ENCODE results near the gene STAT5A.
"Not testable (repeated sequence)": the region's sequence is repeated elsewhere in the genome, so short reads cannot be mapped to it uniquely, and the experiment has no call there.

Gene STAT5A

GRCh38 chr17:42255445-42255844, 32.9 kb upstream of the STAT5A start:
- DNase-seq (ENCODE audit: low read depth), result no peak
- no peak for TF ChIP-seq CTCF (conservative IDR thresholded peaks at IDR 0.05; ENCODE audit: low read depth, low read length)
- no peak overlapping the region for H3K4me3 ChIP-seq (ENCODE audit: low read depth, low read length)

- DNase-seq (ENCODE audit: low read depth), result no peak
- no peak overlapping the region for H3K4me3 ChIP-seq (ENCODE audit: low read depth, low read length)
- TF ChIP-seq CTCF (conservative IDR thresholded peaks at IDR 0.05; ENCODE audit: low read depth, low read length), result no peak
Measured at GRCh38 chr17:42260318-42260717, 28.0 kb upstream of the STAT5A start.

- DNase-seq (ENCODE audit: low read depth); H3K4me3 ChIP-seq (ENCODE audit: low read depth, low read length): not testable (repeated sequence)
Measured at GRCh38 chr17:42264366-42264765, 23.9 kb upstream of the STAT5A start.

GRCh38 chr17:42266462-42266861, 21.8 kb upstream of the STAT5A start:
- no peak for DNase-seq (ENCODE audit: low read depth)
- no peak overlapping the region for H3K4me3 ChIP-seq (ENCODE audit: low read depth, low read length)
- no peak for TF ChIP-seq CTCF (conservative IDR thresholded peaks at IDR 0.05; ENCODE audit: low read depth, low read length)

GRCh38 chr17:42266918-42267766, 21.2 kb upstream of the STAT5A start:
- no peak for TF ChIP-seq CTCF (conservative IDR thresholded peaks at IDR 0.05; ENCODE audit: low read depth, low read length)
- H3K4me3 ChIP-seq (ENCODE audit: low read depth, low read length), result no peak overlapping the region

GRCh38 chr17:42268236-42268635, 20.1 kb upstream of the STAT5A start:
- TF ChIP-seq CTCF (conservative IDR thresholded peaks at IDR 0.05; ENCODE audit: low read depth, low read length), result no peak
- no peak overlapping the region for H3K4me3 ChIP-seq (ENCODE audit: low read depth, low read length)
- DNase-seq (ENCODE audit: low read depth), result no peak

More at GRCh38 chr17:42266918-42267766, 21.2 kb upstream of the STAT5A start:
- DNase-seq (ENCODE audit: low read depth), result peak; percentile 96

- H3K4me3 ChIP-seq (ENCODE audit: low read depth, low read length), result no peak overlapping the region
- TF ChIP-seq CTCF (conservative IDR thresholded peaks at IDR 0.05; ENCODE audit: low read depth, low read length), result no peak
- DNase-seq (ENCODE audit: low read depth), result peak; percentile 59
Measured at GRCh38 chr17:42270170-42270535, 18.1 kb upstream of the STAT5A start.

Measured in choroid plexus epithelial cell (primary cell).